ENCODE measurements around the gene TMEM98. TPM values are rescaled to one million over a fixed set of nuclear protein-coding genes. Genes with fewer than 3 reads are reported as not detected.

Gene TMEM98
- total and polyA plus RNA-seq, 2 donors from 2014 or later: 44.0 to 57.1 TPM

- TF ChIP-seq CTCF (IDR thresholded peaks at IDR 0.05; ENCODE audit: borderline replicate concordance, extremely low read depth, insufficient read depth): no peak
- Histone ChIP-seq H3K27ac (ENCODE audit: low read depth in 2 of 2, low read length in 2 of 2) (no peak overlapping the region), H3K27me3 (ENCODE audit: control insufficient read depth, insufficient read depth, low read length) (no peaks in the 10 kb centered on the region), H3K9ac (ENCODE audit: low read length in 3 of 3) (no peak overlapping the region), H3K9me3 (ENCODE audit: control insufficient read depth in 2 of 3, insufficient read depth in 1 of 3, low read length in 3 of 3) (no peaks in the 10 kb centered on the region), H3K4me3 (ENCODE audit: low read length in 3 of 3) (no peak overlapping the region), H3K4me1 (ENCODE audit: control insufficient read depth in 2 of 3, insufficient read depth in 2 of 3, low read depth in 1 of 3, low read length in 3 of 3) (no peaks in the 10 kb centered on the region), H3K36me3 (ENCODE audit: control insufficient read depth in 2 of 3, insufficient read depth in 3 of 3, low read length in 3 of 3) (no peaks in the 10 kb centered on the region)
- no peak for DNase-seq
- FAIRE-seq: no peak
- intact Hi-C loops (cut with DNase I): no loop called here
Measured at GRCh38 chr17:32970281-32970680, 42.3 kb downstream of the TMEM98 start.

DNA sequence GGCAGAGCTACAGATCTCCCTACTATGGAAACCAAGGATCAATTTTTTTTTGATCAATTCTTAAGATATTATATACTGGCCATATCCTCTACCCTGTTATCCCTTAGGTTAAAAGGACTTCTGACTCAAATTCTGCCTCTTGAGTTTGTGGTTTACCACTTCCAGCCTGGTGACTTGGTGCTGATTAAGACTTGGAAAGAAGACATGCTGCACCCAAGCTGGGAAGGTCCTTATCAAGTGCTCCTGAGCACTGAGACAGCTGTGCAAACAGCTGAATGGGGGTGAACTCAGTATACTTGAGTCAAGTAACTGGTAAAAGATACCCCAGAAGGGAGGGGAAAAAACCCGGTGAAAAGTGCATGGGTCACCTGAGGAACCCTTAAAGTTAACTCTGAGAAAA is 43.2 kb downstream of the TMEM98 start:
- Histone ChIP-seq H3K9ac (ENCODE audit: low read length in 3 of 3) (no peak overlapping the region), H3K4me1 (ENCODE audit: control insufficient read depth in 2 of 3, insufficient read depth in 2 of 3, low read depth in 1 of 3, low read length in 3 of 3) (no peaks in the 10 kb centered on the region), H3K27me3 (ENCODE audit: control insufficient read depth, insufficient read depth, low read length) (no peaks in the 10 kb centered on the region), H3K36me3 (ENCODE audit: control insufficient read depth in 2 of 3, insufficient read depth in 3 of 3, low read length in 3 of 3) (no peaks in the 10 kb centered on the region), H3K9me3 (ENCODE audit: control insufficient read depth in 2 of 3, insufficient read depth in 1 of 3, low read length in 3 of 3) (no peaks in the 10 kb centered on the region), H3K4me3 (ENCODE audit: low read length in 3 of 3) (no peak overlapping the region), H3K27ac (ENCODE audit: low read depth in 2 of 2, low read length in 2 of 2) (no peak overlapping the region)
- DNase-seq (no peak), FAIRE-seq (no peak)
- intact Hi-C loops (cut with DNase I): no loop called here
- no peak for TF ChIP-seq CTCF (IDR thresholded peaks at IDR 0.05; ENCODE audit: borderline replicate concordance, extremely low read depth, insufficient read depth)

DNA sequence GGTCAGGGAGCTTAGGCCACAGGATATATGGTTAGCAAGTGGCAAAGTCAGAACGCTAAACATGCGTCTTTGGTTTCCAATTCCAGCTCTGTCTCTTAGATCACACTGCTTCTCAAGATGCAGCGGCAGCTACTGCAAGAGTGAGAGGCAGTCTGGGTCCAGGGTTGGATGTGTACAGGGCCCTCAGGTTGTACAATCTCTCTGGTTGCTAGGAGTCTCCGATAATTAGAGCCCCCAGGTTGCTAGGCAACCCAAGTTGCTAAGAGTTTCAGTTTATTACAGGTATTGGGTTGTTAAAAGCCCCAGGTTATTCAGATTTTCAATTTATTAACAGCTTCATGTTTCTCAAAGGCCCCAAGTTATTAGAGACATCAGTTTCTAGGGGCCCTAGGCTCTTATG is 48.2 kb downstream of the TMEM98 start:
- H3K9ac ChIP-seq (ENCODE audit: low read length in 3 of 3): no peak overlapping the region
- no peaks in the 10 kb centered on the region for H3K9me3 ChIP-seq (ENCODE audit: control insufficient read depth in 2 of 3, insufficient read depth in 1 of 3, low read length in 3 of 3)
- H3K4me3 ChIP-seq (ENCODE audit: low read length in 3 of 3): no peak overlapping the region
- no peak overlapping the region for H3K27ac ChIP-seq (ENCODE audit: low read depth in 2 of 2, low read length in 2 of 2)
- DNase-seq (no peak), FAIRE-seq (no peak)
- TF ChIP-seq CTCF (IDR thresholded peaks at IDR 0.05; ENCODE audit: borderline replicate concordance, extremely low read depth, insufficient read depth): no peak
- intact Hi-C loops (cut with DNase I): no loop called here
- no peaks in the 10 kb centered on the region for H3K27me3 ChIP-seq (ENCODE audit: control insufficient read depth, insufficient read depth, low read length)
- no peaks in the 10 kb centered on the region for H3K36me3 ChIP-seq (ENCODE audit: control insufficient read depth in 2 of 3, insufficient read depth in 3 of 3, low read length in 3 of 3)
- H3K4me1 ChIP-seq (ENCODE audit: control insufficient read depth in 2 of 3, insufficient read depth in 2 of 3, low read depth in 1 of 3, low read length in 3 of 3): no peaks in the 10 kb centered on the region

DNA sequence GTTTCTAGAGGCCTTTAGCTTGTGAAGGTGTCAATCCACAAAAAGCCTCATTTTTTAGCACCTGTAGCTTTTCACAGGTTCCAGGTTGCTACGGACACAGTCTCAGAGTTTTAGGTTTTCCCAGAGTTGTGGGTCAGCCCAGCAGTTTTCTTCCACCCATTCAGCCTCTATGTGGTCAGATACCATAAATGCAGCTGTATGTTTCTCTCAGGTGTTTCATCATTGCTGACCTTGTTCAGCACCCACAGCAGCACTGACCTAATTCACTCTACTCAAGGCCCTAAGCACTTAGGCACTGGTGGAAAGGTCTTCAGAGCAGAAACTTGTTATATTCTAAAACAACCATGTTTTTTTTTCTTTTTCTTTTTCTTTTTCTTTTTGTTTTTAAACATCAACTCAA is 48.7 kb downstream of the TMEM98 start:
- no peaks in the 10 kb centered on the region for H3K4me1 ChIP-seq (ENCODE audit: control insufficient read depth in 2 of 3, insufficient read depth in 2 of 3, low read depth in 1 of 3, low read length in 3 of 3)
- H3K36me3 ChIP-seq (ENCODE audit: control insufficient read depth in 2 of 3, insufficient read depth in 3 of 3, low read length in 3 of 3): no peaks in the 10 kb centered on the region
- intact Hi-C loops (cut with DNase I): no loop called here
- H3K9me3 ChIP-seq (ENCODE audit: control insufficient read depth in 2 of 3, insufficient read depth in 1 of 3, low read length in 3 of 3): peaks cover 0 to 2% (median 0%) of the 10 kb centered on the region in 3 donors
- no peak for TF ChIP-seq CTCF (IDR thresholded peaks at IDR 0.05; ENCODE audit: borderline replicate concordance, extremely low read depth, insufficient read depth)
- H3K4me3 ChIP-seq (ENCODE audit: low read length in 3 of 3): no peak overlapping the region
- FAIRE-seq (no peak), DNase-seq (no peak)
- no peak overlapping the region for H3K27ac ChIP-seq (ENCODE audit: low read depth in 2 of 2, low read length in 2 of 2)
- H3K27me3 ChIP-seq (ENCODE audit: control insufficient read depth, insufficient read depth, low read length): no peaks in the 10 kb centered on the region
- H3K9ac ChIP-seq (ENCODE audit: low read length in 3 of 3): no peak overlapping the region
